ENCODE data around the gene CNTRL.

DNA sequence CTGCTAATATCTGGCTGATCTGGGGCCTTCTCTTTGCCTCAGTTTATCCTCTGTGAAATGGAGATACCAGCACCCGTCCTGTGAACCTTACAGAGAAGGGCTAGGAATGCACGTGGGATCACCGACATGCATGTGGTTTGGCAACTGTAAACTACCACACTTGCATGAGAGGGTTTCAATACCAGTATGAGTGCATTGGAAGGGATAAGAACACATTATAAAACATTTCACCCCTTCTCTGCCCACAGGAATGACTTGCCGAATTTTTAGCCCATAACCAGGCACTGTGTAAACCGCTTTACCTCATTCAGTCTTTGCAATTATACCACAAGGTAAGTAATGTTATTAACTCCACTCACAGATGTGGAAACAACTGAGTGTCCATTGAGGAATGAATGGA, 135.8 kb downstream of the CNTRL start:
- TF ChIP-seq POLR2AphosphoS5 (IDR thresholded peaks at IDR 0.05; ENCODE audit: borderline replicate concordance, low read depth, low read length) = no peak
- no peak for TF ChIP-seq EZH2 (IDR thresholded peaks at IDR 0.05)
- TF ChIP-seq FOXP2 (optimal IDR thresholded peaks at IDR 0.05; ENCODE audit: control extremely low read depth, extremely low read length, insufficient read depth) = no peak
